GM19328 (cell line): ENCODE data around the gene LAMA2.

Source experiments
- ATAC-seq: cut with Tn5 transposase; IDR thresholded peaks from one replicate; pipeline ENCODE4 v1.9.1; 2021; ENCODE audit warnings: mild to moderate bottlenecking, moderate library complexity; ENCODE audit not compliant: unreplicated experiment

Gene LAMA2

GRCh38 chr6:129544892-129545612 is 662.1 kb downstream of the LAMA2 start:
- no peak for ATAC-seq

- no peak for ATAC-seq
These were observed 663.8 kb downstream of the LAMA2 start for GRCh38 chr6:129546702-129547101.

GRCh38 chr6:129551486-129551885 is 668.5 kb downstream of the LAMA2 start:
- ATAC-seq: no peak

DNA sequence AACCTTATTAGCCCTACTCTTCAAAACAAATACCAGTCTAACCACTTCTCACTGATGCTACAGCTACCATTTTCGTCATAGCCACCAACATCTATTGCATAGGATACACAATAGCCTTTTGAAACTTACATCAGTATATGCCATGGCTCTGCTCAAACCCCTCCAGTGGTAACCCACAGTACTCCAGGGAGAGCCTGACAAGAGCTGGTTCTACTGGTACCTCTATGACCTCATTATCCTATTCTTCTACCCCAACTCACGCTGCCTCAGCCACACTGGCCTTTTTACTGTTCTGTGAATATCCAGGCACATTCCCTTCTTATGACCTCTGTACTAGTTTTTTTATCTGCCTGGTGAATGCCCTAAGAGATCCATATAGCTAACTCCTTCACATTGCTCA is 669.5 kb downstream of the LAMA2 start:
- no peak for ATAC-seq

GRCh38 chr6:129555206-129555832 is 672.4 kb downstream of the LAMA2 start:
- no peak for ATAC-seq

- ATAC-seq: no peak
These were observed 675.3 kb downstream of the LAMA2 start for GRCh38 chr6:129558248-129558647.

- no peak for ATAC-seq
These were observed 682.4 kb downstream of the LAMA2 start for GRCh38 chr6:129565366-129565765.

DNA sequence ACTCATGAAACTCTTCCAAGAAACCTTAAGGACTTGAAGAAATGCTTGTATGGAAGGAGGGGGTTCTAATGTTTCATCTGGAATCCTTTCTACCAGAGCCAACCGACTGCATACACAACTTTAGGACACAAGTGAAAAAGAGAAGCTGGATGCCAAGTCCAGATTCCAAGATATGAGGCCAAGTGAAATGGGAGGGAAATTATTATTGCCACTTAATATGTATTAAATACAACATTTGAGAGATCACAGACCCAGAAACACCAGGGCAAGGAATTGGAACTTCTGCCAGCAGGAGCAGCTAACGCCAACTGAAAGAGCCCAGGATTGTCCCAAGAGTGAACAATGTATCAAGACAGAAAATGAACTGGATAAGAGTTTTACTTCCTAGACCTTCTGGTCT is 682.9 kb downstream of the LAMA2 start:
- ATAC-seq: no peak
